SJSA1 (cell line): ENCODE measurements around the gene ARHGAP26. TPM values are rescaled to one million over a fixed set of nuclear protein-coding genes. Genes with fewer than 3 reads are reported as not detected.

Source experiments
- DNase-seq, 2 experiments: peaks; one replicate each; pipeline ENCODE4 v3.0.0-alpha.2; 2015 to 2020; ENCODE audit warnings: low spot score in 2 of 2, low read depth in 1 of 2
- H3K27ac ChIP-seq: fragments of 250-450 bp; sonication (Bioruptor Pico); 2 replicates; pipeline ENCODE4 v1.5.1; 2020; ENCODE audit warnings: mild to moderate bottlenecking, moderate library complexity
- H3K27me3 ChIP-seq: fragments of 250-450 bp; sonication (Bioruptor Pico); replicated peaks from 2 replicates; pipeline ENCODE4 v1.5.1; 2020; ENCODE audit warnings: mild to moderate bottlenecking, moderate library complexity
- H3K36me3 ChIP-seq: fragments of 250-450 bp; sonication (Bioruptor Pico); 2 replicates; pipeline ENCODE4 v1.5.1; 2020; ENCODE audit warnings: mild to moderate bottlenecking
- H3K4me1 ChIP-seq: fragments of 250-450 bp; sonication (Bioruptor Pico); replicated peaks from 2 replicates; pipeline ENCODE4 v1.6.1; 2021; ENCODE audit warnings: mild to moderate bottlenecking
- H3K4me3 ChIP-seq: fragments of 250-450 bp; sonication (Bioruptor Pico); 2 replicates; pipeline ENCODE4 v1.5.1; 2020; ENCODE audit warnings: mild to moderate bottlenecking
- H3K9me3 ChIP-seq: fragments of 250-450 bp; sonication (Bioruptor Pico); replicated peaks from 2 replicates; pipeline ENCODE4 v1.5.1; 2020; ENCODE audit warnings: mild to moderate bottlenecking
- total RNA-seq: library from RNA; depleted of rRNA; stranded (reverse); fragments of >200 nt; shearing (Covaris generic); gene quantifications from 2 replicates; pipeline ENCODE4 v1.2.3, GENCODE V29; 2014

Gene ARHGAP26
- total RNA-seq, 1 experiment from 2014 or later = 10.2 TPM

- Histone ChIP-seq H3K27ac (no peak overlapping the region), H3K36me3 (no peaks in the 10 kb centered on the region), H3K4me1 (peaks cover 10% of the 10 kb centered on the region; the same call in 1 of the 2 replicates), H3K27me3 (no peaks in the 10 kb centered on the region), H3K4me3 (no peak overlapping the region), H3K9me3 (no peaks in the 10 kb centered on the region)
- no peak for DNase-seq
These were observed 116.0 kb downstream of the ARHGAP26 start for GRCh38 chr5:142886211-142886610.

GRCh38 chr5:142886956-142887355 is 116.8 kb downstream of the ARHGAP26 start:
- Histone ChIP-seq H3K4me3 (no peak overlapping the region), H3K36me3 (no peaks in the 10 kb centered on the region), H3K9me3 (no peaks in the 10 kb centered on the region), H3K27ac (no peak overlapping the region), H3K27me3 (no peaks in the 10 kb centered on the region), H3K4me1 (peaks cover 10% of the 10 kb centered on the region; the same call in 1 of the 2 replicates)
- no peak for DNase-seq

GRCh38 chr5:142888469-142889085 is 118.4 kb downstream of the ARHGAP26 start:
- H3K36me3 ChIP-seq = no peaks in the 10 kb centered on the region
- no peak overlapping the region for H3K27ac ChIP-seq
- peaks cover 3% of the 10 kb centered on the region; the same call in 1 of the 2 replicates for H3K4me1 ChIP-seq
- no peaks in the 10 kb centered on the region for H3K9me3 ChIP-seq
- H3K4me3 ChIP-seq = no peak overlapping the region
- no peaks in the 10 kb centered on the region for H3K27me3 ChIP-seq
- peak in 1 of 2 experiments; percentile 48 for DNase-seq

GRCh38 chr5:142892021-142892420 is 121.8 kb downstream of the ARHGAP26 start:
- Histone ChIP-seq H3K27ac (no peak overlapping the region), H3K4me3 (no peak overlapping the region), H3K27me3 (no peaks in the 10 kb centered on the region), H3K9me3 (no peaks in the 10 kb centered on the region), H3K4me1 (peaks cover 26% of the 10 kb centered on the region), H3K36me3 (peaks cover 4% of the 10 kb centered on the region; the same call in 1 of the 2 replicates)
- no peak for DNase-seq

GRCh38 chr5:142894315-142894714 is 124.1 kb downstream of the ARHGAP26 start:
- Histone ChIP-seq H3K4me3 (no peak overlapping the region), H3K4me1 (peaks cover 26% of the 10 kb centered on the region), H3K36me3 (peaks cover 4% of the 10 kb centered on the region; the same call in 1 of the 2 replicates), H3K27me3 (no peaks in the 10 kb centered on the region), H3K27ac (no peak overlapping the region), H3K9me3 (no peaks in the 10 kb centered on the region)
- DNase-seq = no peak

GRCh38 chr5:142894749-142895148 is 124.6 kb downstream of the ARHGAP26 start:
- H3K27me3 ChIP-seq = no peaks in the 10 kb centered on the region
- no peaks in the 10 kb centered on the region for H3K9me3 ChIP-seq
- H3K36me3 ChIP-seq = peaks cover 4% of the 10 kb centered on the region; the same call in 1 of the 2 replicates
- H3K4me3 ChIP-seq = no peak overlapping the region
- peak in 1 of 2 experiments; percentile 34 for DNase-seq
- H3K4me1 ChIP-seq = peaks cover 26% of the 10 kb centered on the region
- H3K27ac ChIP-seq = no peak overlapping the region

GRCh38 chr5:142896325-142897007 is 126.3 kb downstream of the ARHGAP26 start:
- Histone ChIP-seq H3K9me3 (no peaks in the 10 kb centered on the region), H3K27ac (no peak overlapping the region), H3K4me1 (peaks cover 40% of the 10 kb centered on the region), H3K36me3 (peaks cover 4% of the 10 kb centered on the region; the same call in 1 of the 2 replicates), H3K27me3 (no peaks in the 10 kb centered on the region), H3K4me3 (no peak overlapping the region)
- DNase-seq = peak in 1 of 2 experiments; percentile 40

GRCh38 chr5:142897328-142897727 is 127.2 kb downstream of the ARHGAP26 start:
- peaks cover 4% of the 10 kb centered on the region; the same call in 1 of the 2 replicates for H3K36me3 ChIP-seq
- H3K4me3 ChIP-seq = no peak overlapping the region

GRCh38 chr5:142900927-142901326 is 130.8 kb downstream of the ARHGAP26 start:
- H3K4me1 ChIP-seq = peaks cover 42% of the 10 kb centered on the region
- no peak overlapping the region for H3K4me3 ChIP-seq
- no peak overlapping the region for H3K27ac ChIP-seq
- DNase-seq = peak; percentile 69 to 90
- no peaks in the 10 kb centered on the region for H3K9me3 ChIP-seq
- peaks cover 16% of the 10 kb centered on the region for H3K36me3 ChIP-seq
- H3K27me3 ChIP-seq = no peaks in the 10 kb centered on the region

More at GRCh38 chr5:142897328-142897727, 127.2 kb downstream of the ARHGAP26 start:
- Histone ChIP-seq H3K27me3 (no peaks in the 10 kb centered on the region), H3K9me3 (no peaks in the 10 kb centered on the region), H3K4me1 (peaks cover 45% of the 10 kb centered on the region), H3K27ac (no peak overlapping the region)
- no peak for DNase-seq

- Histone ChIP-seq H3K4me1 (peaks cover 35% of the 10 kb centered on the region), H3K9me3 (no peaks in the 10 kb centered on the region), H3K27ac (no peak overlapping the region), H3K27me3 (no peaks in the 10 kb centered on the region), H3K36me3 (peaks cover 22% of the 10 kb centered on the region), H3K4me3 (no peak overlapping the region)
- no peak for DNase-seq
These were observed 131.5 kb downstream of the ARHGAP26 start for GRCh38 chr5:142901476-142902185.

GRCh38 chr5:142902186-142902965 is 132.2 kb downstream of the ARHGAP26 start:
- Histone ChIP-seq H3K4me1 (peaks cover 30% of the 10 kb centered on the region), H3K9me3 (no peaks in the 10 kb centered on the region), H3K27ac (no peak overlapping the region)

GRCh38 chr5:142904416-142904815 is 134.2 kb downstream of the ARHGAP26 start:
- no peak overlapping the region for H3K4me3 ChIP-seq
- peaks cover 25% of the 10 kb centered on the region for H3K36me3 ChIP-seq
- H3K9me3 ChIP-seq = no peaks in the 10 kb centered on the region
- DNase-seq = peak; percentile 53 to 67
- H3K4me1 ChIP-seq = peaks cover 30% of the 10 kb centered on the region
- H3K27me3 ChIP-seq = no peaks in the 10 kb centered on the region
- no peak overlapping the region for H3K27ac ChIP-seq

More at GRCh38 chr5:142902186-142902965, 132.2 kb downstream of the ARHGAP26 start:
- H3K4me3 ChIP-seq = no peak overlapping the region
- DNase-seq = no peak
- H3K27me3 ChIP-seq = no peaks in the 10 kb centered on the region
- H3K36me3 ChIP-seq = peaks cover 22% of the 10 kb centered on the region

- Histone ChIP-seq H3K4me3 (no peak overlapping the region), H3K36me3 (peaks cover 26% of the 10 kb centered on the region), H3K4me1 (peaks cover 26% of the 10 kb centered on the region), H3K27me3 (no peaks in the 10 kb centered on the region), H3K9me3 (no peaks in the 10 kb centered on the region), H3K27ac (no peak overlapping the region)
- no peak for DNase-seq
These were observed 135.2 kb downstream of the ARHGAP26 start for GRCh38 chr5:142905348-142905747.
